Body of pancreas (tissue), 4 donors: ENCODE data around the gene LRP2BP. TPM values are rescaled to one million over a fixed set of nuclear protein-coding genes. Genes with fewer than 3 reads are reported as not detected.
"Not testable (repeated sequence)": the region's sequence is repeated elsewhere in the genome, so short reads cannot be mapped to it uniquely, and the experiment has no call there.

Experiments used
- ATAC-seq: fragments of 150-250 bp; one replicate; pipeline ENCODE4 v1.9.1; 2016
- DNase-seq, 4 donors: peaks; one replicate each; pipeline ENCODE4 v3.0.0-alpha.2; 2019
- H3K27ac ChIP-seq, 4 donors: fragments of 200-600 bp; sonication (generic); 1 replicate in 3 of 4; 2 replicates in 1 of 4; pipeline versions ENCODE4 v1.5.1 to v1.6.1; 2016 to 2019; ENCODE audit warnings: mild to moderate bottlenecking in 1 of 4, mixed read lengths in 1 of 4, moderate library complexity in 1 of 4
- H3K27me3 ChIP-seq, 2 donors: fragments of 200-600 bp; sonication (generic); one replicate each; pipeline ENCODE4 v1.6.0; 2016; ENCODE audit warnings: mild to moderate bottlenecking in 1 of 2
- H3K36me3 ChIP-seq, 2 donors: fragments of 200-600 bp; sonication (generic); replicated peaks in 1 of 2; 2 replicates each; pipeline ENCODE4 v1.5.1; 2016; ENCODE audit warnings: low read depth in 2 of 2; ENCODE audit not compliant: insufficient read depth in 1 of 2
- H3K4me1 ChIP-seq: fragments of 200-600 bp; sonication (generic); one replicate; pipeline ENCODE4 v1.6.0; 2016
- H3K4me3 ChIP-seq, 2 donors: fragments of 200-600 bp; sonication (generic); 1 replicate in 1 of 2; 2 replicates in 1 of 2; pipeline ENCODE4 v1.5.1; 2016 to 2019
- H3K9me3 ChIP-seq, 3 donors: fragments of 200-600 bp; sonication (generic); 1 replicate in 2 of 3; 2 replicates in 1 of 3; pipeline ENCODE4 v1.5.1; 2016
- POLR2A ChIP-seq, 3 donors: fragments of 450-650 bp; IDR thresholded peaks; one replicate each; pipeline ENCODE4 v1.6.1; 2016; ENCODE audit warnings: antibody characterized with exemption in 3 of 3, mild to moderate bottlenecking in 2 of 3
- WGBS, 2 donors: methylation state at CpG; one replicate each; pipeline ENCODE4 v1.1.5; 2017; 5-methylcytosine and 5-hydroxymethylcytosine counted together
- intact Hi-C: fragments of 100-400 bp; cut with DNase I; formaldehyde crosslinking; loops from one replicate; pipeline ENCODE4 v1.15.1; 2023
- total RNA-seq, 2 donors: library from RNA; depleted of rRNA; stranded (reverse); fragments of >200 nt; gene quantifications; one replicate each; pipeline ENCODE4 v1.1.0, GENCODE V29; 2016
- TF ChIP-seq, protein P1 (sequence below), 7 experiments: fragments of 450-650 bp in 4 of 7; fragments of 200-600 bp in 3 of 7; sonication (generic) in 3 of 7; IDR thresholded peaks; one replicate each; pipeline ENCODE4 v1.5.1; 2016 to 2019; ENCODE audit warnings: antibody characterized with exemption in 7 of 7

Gene LRP2BP
- total RNA-seq, 2 donors from 2014 or later: 2.0 to 2.1 TPM

DNA sequence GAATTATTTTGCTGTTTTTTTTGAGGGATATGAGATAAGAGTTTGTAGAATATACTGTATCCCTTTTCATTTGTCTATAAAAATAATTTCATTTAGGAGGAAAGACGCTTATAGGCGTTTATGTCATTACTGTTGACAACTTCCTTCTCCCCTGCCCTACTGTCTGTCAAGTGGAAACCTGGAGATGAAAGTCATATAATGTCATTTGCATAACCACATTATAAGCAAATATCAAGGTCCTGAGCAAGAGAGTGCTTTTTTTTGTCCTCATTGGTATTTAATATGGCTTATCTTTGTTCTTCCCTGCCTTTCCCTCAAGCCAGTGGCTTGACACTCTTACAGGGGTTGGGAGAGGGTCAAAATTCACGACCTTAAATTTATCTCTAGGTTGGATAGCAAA, 55.8 kb downstream of the LRP2BP start:
- 81 to 85% methylated on average over 3 of the region's 3 CpGs for WGBS, 2 donors
- Histone ChIP-seq H3K36me3 (no peaks in the 10 kb centered on the region), H3K4me3 (no peak overlapping the region), H3K4me1 (no peaks in the 10 kb centered on the region), H3K27me3 (no peaks in the 10 kb centered on the region), H3K9me3 (no peaks in the 10 kb centered on the region), H3K27ac (no peak overlapping the region)
- TF ChIP-seq, protein P1, sequence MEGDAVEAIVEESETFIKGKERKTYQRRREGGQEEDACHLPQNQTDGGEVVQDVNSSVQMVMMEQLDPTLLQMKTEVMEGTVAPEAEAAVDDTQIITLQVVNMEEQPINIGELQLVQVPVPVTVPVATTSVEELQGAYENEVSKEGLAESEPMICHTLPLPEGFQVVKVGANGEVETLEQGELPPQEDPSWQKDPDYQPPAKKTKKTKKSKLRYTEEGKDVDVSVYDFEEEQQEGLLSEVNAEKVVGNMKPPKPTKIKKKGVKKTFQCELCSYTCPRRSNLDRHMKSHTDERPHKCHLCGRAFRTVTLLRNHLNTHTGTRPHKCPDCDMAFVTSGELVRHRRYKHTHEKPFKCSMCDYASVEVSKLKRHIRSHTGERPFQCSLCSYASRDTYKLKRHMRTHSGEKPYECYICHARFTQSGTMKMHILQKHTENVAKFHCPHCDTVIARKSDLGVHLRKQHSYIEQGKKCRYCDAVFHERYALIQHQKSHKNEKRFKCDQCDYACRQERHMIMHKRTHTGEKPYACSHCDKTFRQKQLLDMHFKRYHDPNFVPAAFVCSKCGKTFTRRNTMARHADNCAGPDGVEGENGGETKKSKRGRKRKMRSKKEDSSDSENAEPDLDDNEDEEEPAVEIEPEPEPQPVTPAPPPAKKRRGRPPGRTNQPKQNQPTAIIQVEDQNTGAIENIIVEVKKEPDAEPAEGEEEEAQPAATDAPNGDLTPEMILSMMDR (IDR thresholded peaks at IDR 0.05): no peak
- no peak for TF ChIP-seq POLR2A (IDR thresholded peaks at IDR 0.05)
- no peak for ATAC-seq
- DNase-seq: no peak
- intact Hi-C loops: no loop called here

DNA sequence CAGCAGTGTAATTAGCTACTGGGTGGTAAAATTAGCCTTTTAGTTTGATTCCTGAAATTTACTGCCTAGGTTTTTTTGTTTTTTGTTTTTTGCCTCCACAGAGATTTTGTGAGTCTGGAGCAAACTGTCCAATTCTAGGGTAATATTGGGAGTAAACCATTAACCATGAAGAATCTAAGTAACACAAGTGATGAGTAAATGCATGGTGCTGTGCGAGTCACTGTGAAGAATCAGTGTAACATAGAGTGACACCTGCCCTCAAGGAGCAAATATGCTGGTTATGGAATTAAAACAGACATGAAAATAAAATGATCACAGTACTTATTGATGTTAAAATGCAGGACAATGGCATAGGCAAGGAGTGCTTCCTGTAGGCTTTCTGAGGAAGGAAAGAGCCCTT, 60.1 kb downstream of the LRP2BP start:
- no peak overlapping the region for H3K27ac ChIP-seq
- H3K4me1 ChIP-seq: no peaks in the 10 kb centered on the region
- H3K4me3 ChIP-seq: no peak overlapping the region
- no peaks in the 10 kb centered on the region for H3K27me3 ChIP-seq
- DNase-seq (no peak), ATAC-seq (no peak)
- intact Hi-C loops: no loop called here
- no peaks in the 10 kb centered on the region for H3K9me3 ChIP-seq
- no peak for TF ChIP-seq POLR2A (IDR thresholded peaks at IDR 0.05)
- TF ChIP-seq, protein P1 (IDR thresholded peaks at IDR 0.05): no peak
- WGBS, 2 donors: 96 to 100% methylated on average over 1 of the region's 1 CpG
- no peaks in the 10 kb centered on the region for H3K36me3 ChIP-seq

GRCh38 chr4:185334326-185334725, 61.4 kb downstream of the LRP2BP start:
- Histone ChIP-seq H3K27me3 (no peaks in the 10 kb centered on the region), H3K36me3 (no peaks in the 10 kb centered on the region), H3K4me1 (no peaks in the 10 kb centered on the region), H3K9me3 (no peaks in the 10 kb centered on the region), H3K4me3 (no peak overlapping the region), H3K27ac (no peak overlapping the region)
- no peak for TF ChIP-seq POLR2A (IDR thresholded peaks at IDR 0.05)
- TF ChIP-seq, protein P1 (IDR thresholded peaks at IDR 0.05): no peak
- no peak for DNase-seq
- no peak for ATAC-seq
- intact Hi-C loops: no loop called here
- WGBS, 2 donors: 96 to 97% methylated on average over 4 of the region's 4 CpGs

- TF ChIP-seq POLR2A (IDR thresholded peaks at IDR 0.05): no peak
- TF ChIP-seq, protein P1 (IDR thresholded peaks at IDR 0.05): no peak
- Histone ChIP-seq H3K27me3 (no peaks in the 10 kb centered on the region), H3K36me3 (no peaks in the 10 kb centered on the region), H3K4me1 (no peaks in the 10 kb centered on the region), H3K4me3 (no peak overlapping the region), H3K9me3 (no peaks in the 10 kb centered on the region), H3K27ac (no peak overlapping the region)
- DNase-seq (no peak), ATAC-seq (no peak)
- intact Hi-C loops: no loop called here
- 94 to 98% methylated on average over 3 of the region's 3 CpGs for WGBS, 2 donors
These were observed 62.9 kb downstream of the LRP2BP start for GRCh38 chr4:185332575-185333464.

GRCh38 chr4:185329879-185330510, 65.7 kb downstream of the LRP2BP start:
- H3K4me3 ChIP-seq, H3K4me1 ChIP-seq, H3K9me3 ChIP-seq, H3K36me3 ChIP-seq, intact Hi-C loops, DNase-seq, ATAC-seq, H3K27me3 ChIP-seq, H3K27ac ChIP-seq: not testable (repeated sequence)
- 96 to 100% methylated on average over 2 of the region's 2 CpGs for WGBS, 2 donors
